Measurements from ENCODE around the gene CA10.

Gene CA10

DNA sequence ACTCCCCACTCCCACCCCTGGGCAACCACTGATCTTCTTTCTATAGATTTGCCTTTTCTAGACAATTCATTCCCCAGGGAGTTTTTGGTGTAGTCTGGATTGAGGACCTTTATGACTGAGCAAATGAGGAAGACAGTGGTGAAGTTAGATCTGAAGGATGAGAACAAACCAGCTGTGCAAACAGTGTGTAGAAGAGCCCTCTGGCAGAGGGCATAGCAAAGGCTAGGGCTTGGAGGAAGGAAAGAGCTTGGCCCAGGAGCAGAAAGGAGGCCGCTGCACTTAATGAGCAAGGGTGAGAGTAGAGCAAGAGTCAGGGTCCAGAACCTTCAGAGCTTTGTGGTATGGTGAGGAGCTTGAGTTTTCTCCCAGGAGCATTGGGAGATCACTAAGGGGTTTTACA, 352.7 kb downstream of the CA10 start:
- H3K4me3 ChIP-seq = no peak overlapping the region
- H3K27ac ChIP-seq = no peak overlapping the region
- no peak for DNase-seq (ENCODE audit: low spot score)
- TF ChIP-seq, protein P1, sequence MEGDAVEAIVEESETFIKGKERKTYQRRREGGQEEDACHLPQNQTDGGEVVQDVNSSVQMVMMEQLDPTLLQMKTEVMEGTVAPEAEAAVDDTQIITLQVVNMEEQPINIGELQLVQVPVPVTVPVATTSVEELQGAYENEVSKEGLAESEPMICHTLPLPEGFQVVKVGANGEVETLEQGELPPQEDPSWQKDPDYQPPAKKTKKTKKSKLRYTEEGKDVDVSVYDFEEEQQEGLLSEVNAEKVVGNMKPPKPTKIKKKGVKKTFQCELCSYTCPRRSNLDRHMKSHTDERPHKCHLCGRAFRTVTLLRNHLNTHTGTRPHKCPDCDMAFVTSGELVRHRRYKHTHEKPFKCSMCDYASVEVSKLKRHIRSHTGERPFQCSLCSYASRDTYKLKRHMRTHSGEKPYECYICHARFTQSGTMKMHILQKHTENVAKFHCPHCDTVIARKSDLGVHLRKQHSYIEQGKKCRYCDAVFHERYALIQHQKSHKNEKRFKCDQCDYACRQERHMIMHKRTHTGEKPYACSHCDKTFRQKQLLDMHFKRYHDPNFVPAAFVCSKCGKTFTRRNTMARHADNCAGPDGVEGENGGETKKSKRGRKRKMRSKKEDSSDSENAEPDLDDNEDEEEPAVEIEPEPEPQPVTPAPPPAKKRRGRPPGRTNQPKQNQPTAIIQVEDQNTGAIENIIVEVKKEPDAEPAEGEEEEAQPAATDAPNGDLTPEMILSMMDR (IDR thresholded peaks at IDR 0.05) = no peak

DNA sequence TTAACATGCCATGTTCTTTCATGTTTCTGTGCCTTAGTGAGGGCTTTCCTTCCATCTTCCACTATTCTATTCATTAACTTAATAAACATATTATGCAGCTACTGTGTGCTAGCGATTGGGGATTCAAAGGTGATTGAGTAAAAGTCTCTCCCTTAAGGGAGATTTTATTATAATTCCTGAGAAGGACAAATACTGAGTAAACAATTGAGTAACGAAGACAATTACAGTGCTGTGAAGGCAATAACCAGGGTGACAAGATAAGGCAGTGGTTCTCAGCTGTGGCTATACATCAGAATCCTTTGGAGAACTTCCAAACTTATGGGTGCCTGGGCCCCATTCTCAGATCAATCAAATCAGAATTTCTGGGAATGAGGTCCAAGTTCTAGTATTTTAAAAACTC, 353.3 kb downstream of the CA10 start:
- Histone ChIP-seq H3K27ac (no peak overlapping the region), H3K4me3 (no peak overlapping the region)
- no peak for DNase-seq (ENCODE audit: low spot score)
- TF ChIP-seq, protein P1 (IDR thresholded peaks at IDR 0.05) = no peak

DNA sequence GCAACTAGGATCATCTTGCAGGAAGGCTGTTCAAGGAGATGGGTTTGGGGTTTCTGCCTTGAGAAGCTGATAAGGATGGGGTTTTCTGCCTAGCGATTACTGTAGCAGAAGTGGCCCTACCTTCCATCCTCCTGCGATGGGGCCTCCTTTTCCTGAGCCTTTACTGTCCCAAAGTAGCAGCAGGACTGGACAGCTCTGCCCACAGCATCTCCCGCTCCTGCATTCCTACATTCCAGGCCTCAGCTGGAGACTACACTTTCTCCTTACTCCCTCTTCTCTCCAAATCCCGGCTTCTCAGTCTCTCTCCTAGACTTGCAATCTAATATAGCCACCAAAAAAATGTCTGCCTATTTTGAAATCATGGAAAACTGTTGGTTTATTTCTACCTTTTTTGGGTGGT, 355.4 kb downstream of the CA10 start:
- DNase-seq (ENCODE audit: low spot score) = no peak
- H3K27ac ChIP-seq = no peak overlapping the region
- TF ChIP-seq, protein P1 (IDR thresholded peaks at IDR 0.05) = no peak
- no peak overlapping the region for H3K4me3 ChIP-seq

DNA sequence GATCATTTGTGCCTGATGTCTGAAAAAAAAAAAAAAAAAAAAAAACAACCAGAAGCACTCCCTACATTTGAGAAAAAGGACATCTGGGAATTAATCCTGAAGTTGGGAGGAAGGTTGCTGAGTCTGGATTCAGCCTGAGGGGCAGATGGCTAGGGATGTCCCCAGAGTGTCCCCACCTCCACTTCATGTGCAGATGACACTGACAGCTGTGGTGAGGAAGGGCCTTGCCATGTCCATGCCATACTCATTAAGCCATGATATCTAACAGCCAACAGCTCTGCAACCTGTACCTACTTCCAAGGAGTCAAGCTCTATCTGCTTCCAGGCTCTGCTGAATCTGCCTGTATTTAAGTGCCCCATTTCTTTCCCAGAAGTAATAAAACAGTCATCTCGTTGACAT, 356.0 kb downstream of the CA10 start:
- no peak for DNase-seq (ENCODE audit: low spot score)
- Histone ChIP-seq H3K4me3 (no peak overlapping the region), H3K27ac (no peak overlapping the region)
- TF ChIP-seq, protein P1 (IDR thresholded peaks at IDR 0.05) = no peak

DNA sequence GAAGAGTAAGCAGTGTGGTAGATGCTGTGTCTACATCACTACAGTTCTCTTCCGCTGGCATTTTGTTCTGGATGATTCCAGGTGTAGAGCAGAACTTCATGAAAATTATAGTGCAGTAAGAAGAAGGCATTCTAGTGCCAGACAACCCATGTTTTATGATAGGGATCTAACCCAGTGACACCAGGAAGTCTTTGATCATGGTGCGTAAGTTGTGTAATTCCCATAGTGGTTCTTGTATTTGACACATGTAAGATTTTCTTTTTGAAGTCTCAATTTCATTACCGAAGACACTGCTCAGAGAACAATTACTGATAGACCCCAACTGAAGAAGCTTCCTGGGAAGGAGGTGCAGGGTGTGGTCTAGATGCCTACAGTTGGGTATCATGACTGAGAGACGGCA, 356.9 kb downstream of the CA10 start:
- Histone ChIP-seq H3K27ac (no peak overlapping the region), H3K4me3 (no peak overlapping the region)
- TF ChIP-seq, protein P1 (IDR thresholded peaks at IDR 0.05) = no peak
- DNase-seq (ENCODE audit: low spot score) = no peak

DNA sequence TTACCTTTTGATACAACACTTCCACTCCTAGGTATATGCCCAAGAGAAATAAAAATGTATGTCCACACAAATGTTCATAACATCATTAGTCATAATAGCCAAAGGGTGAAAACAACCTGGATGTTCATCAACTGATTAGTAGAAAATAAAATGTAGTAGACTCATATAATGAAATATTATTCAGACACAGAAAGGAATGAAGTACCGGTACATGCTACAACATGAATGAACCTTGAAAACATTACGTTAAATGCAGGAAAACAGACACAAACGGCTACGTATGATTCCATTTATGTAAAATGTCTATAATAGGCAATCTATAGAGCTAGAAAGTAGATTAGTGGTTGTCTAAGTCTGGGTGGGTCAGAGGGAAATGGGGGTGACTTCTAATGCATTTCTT, 358.5 kb downstream of the CA10 start:
- TF ChIP-seq, protein P1 (IDR thresholded peaks at IDR 0.05) = no peak
- H3K4me3 ChIP-seq = no peak overlapping the region
- H3K27ac ChIP-seq = no peak overlapping the region
- no peak for DNase-seq (ENCODE audit: low spot score)

DNA sequence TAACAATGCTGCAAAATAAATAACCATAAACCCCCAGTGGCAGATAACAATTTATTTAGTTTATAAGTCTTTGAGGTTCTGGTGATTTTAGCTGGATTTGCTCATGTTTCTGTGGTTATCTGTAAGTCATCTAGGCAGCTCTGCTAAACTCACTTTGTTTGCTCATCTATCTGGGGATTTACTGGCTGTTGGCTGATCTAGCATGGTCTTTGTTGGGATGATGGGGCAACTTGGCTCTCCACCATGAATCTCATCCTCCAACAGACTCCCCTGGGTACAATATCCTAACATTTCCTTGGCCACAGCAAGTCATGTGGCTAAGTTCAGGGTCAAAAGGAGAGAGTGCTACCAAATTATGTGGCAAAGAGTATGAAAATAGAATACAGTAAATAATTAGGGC, 359.3 kb downstream of the CA10 start:
- TF ChIP-seq, protein P1 (IDR thresholded peaks at IDR 0.05) = no peak
- no peak for DNase-seq (ENCODE audit: low spot score)
- Histone ChIP-seq H3K4me3 (no peak overlapping the region), H3K27ac (no peak overlapping the region)

All from coronary artery (tissue), 2 donors.